NK-92 treated with Interleukin-12 subunit alpha and Interleukin-12 subunit beta, amount 100 ng/mL, for 24 hours (cell line): ENCODE data around the gene ANKS1B.

Experiments
- DNase-seq: peaks from one replicate; lab custom pipeline; 2025; lab: John Stamatoyannopoulos, UW

Gene ANKS1B

GRCh38 chr12:99176871-99177270, 807.9 kb downstream of the ANKS1B start:
- no peak for DNase-seq

- no peak for DNase-seq
Measured at GRCh38 chr12:99170461-99170860, 814.3 kb downstream of the ANKS1B start.

- DNase-seq = no peak
Measured at GRCh38 chr12:99170037-99170436, 814.7 kb downstream of the ANKS1B start.

- no peak for DNase-seq
Measured at GRCh38 chr12:99157946-99158345, 826.8 kb downstream of the ANKS1B start.

GRCh38 chr12:99154983-99155336, 829.8 kb downstream of the ANKS1B start:
- no peak for DNase-seq

GRCh38 chr12:99154216-99154982, 830.3 kb downstream of the ANKS1B start:
- no peak for DNase-seq

- no peak for DNase-seq
Measured at GRCh38 chr12:99153293-99153692, 831.4 kb downstream of the ANKS1B start.

GRCh38 chr12:99152337-99152736, 832.4 kb downstream of the ANKS1B start:
- no peak for DNase-seq

- no peak for DNase-seq
Measured at GRCh38 chr12:99151744-99152143, 833.0 kb downstream of the ANKS1B start.

- no peak for DNase-seq
Measured at GRCh38 chr12:99147130-99147529, 837.6 kb downstream of the ANKS1B start.

- DNase-seq = no peak
Measured at GRCh38 chr12:99146730-99147129, 838.0 kb downstream of the ANKS1B start.

- no peak for DNase-seq
Measured at GRCh38 chr12:99146185-99146584, 838.6 kb downstream of the ANKS1B start.

- DNase-seq = no peak
Measured at GRCh38 chr12:99142651-99143050, 842.1 kb downstream of the ANKS1B start.

GRCh38 chr12:99140017-99140720, 844.6 kb downstream of the ANKS1B start:
- no peak for DNase-seq

GRCh38 chr12:99138393-99138792, 846.3 kb downstream of the ANKS1B start:
- no peak for DNase-seq

- DNase-seq = no peak
Measured at GRCh38 chr12:99137124-99137855, 847.4 kb downstream of the ANKS1B start.

- no peak for DNase-seq
Measured at GRCh38 chr12:99136516-99136915, 848.2 kb downstream of the ANKS1B start.

GRCh38 chr12:99135376-99135775, 849.4 kb downstream of the ANKS1B start:
- DNase-seq = no peak

GRCh38 chr12:99133401-99133800, 851.3 kb downstream of the ANKS1B start:
- no peak for DNase-seq

GRCh38 chr12:99131751-99132199, 853.0 kb downstream of the ANKS1B start:
- no peak for DNase-seq

GRCh38 chr12:99130808-99131553, 853.8 kb downstream of the ANKS1B start:
- no peak for DNase-seq

- no peak for DNase-seq
Measured at GRCh38 chr12:99128246-99128802, 856.4 kb downstream of the ANKS1B start.
